K562 (cell line): Measurements from ENCODE around the gene RAB21. TPM values are rescaled to one million over a fixed set of nuclear protein-coding genes. Genes with fewer than 3 reads are reported as not detected.

Source experiments
- E2F3 ChIP-seq: fragments of 250-450 bp; sonication (Bioruptor Pico); IDR thresholded peaks from 2 replicates; pipeline ENCODE4 v1.4.0; 2020; ENCODE audit warnings: mild to moderate bottlenecking
- EZH2 ChIP-seq: IDR thresholded peaks from 2 replicates; pipeline ENCODE4 v1.6.1; 2012; ENCODE audit warnings: low read depth, mild to moderate bottlenecking, inconsistent platforms, low read length, borderline replicate concordance
- GATAD2A ChIP-seq: fragments of 450-650 bp; IDR thresholded peaks from 2 replicates; pipeline ENCODE4 v1.6.1; 2017
- HDAC3 ChIP-seq: fragments of 450-650 bp; IDR thresholded peaks from 2 replicates; pipeline ENCODE4 v1.6.1; 2018; ENCODE audit warnings: borderline replicate concordance, mild to moderate bottlenecking, moderate library complexity; ENCODE audit not compliant: partially characterized antibody
- HDGF ChIP-seq: fragments of 450-650 bp; IDR thresholded peaks from 2 replicates; pipeline ENCODE4 v1.6.1; 2016
- MCM3 ChIP-seq: fragments of 450-650 bp; IDR thresholded peaks from 2 replicates; pipeline ENCODE4 v1.6.1; 2016
- SMARCC2 ChIP-seq: fragments of 450-650 bp; IDR thresholded peaks from 2 replicates; pipeline ENCODE4 v1.6.1; 2017; ENCODE audit warnings: antibody characterized with exemption, moderate library complexity, mild to moderate bottlenecking, low read depth
- TEAD4 ChIP-seq, 2 experiments: sonication (generic) in 1 of 2; formaldehyde crosslinking in 1 of 2; IDR thresholded peaks; 2 replicates each; pipeline versions ENCODE4 v1.6.1 to v1.8.0; 2012 to 2022; ENCODE audit warnings: borderline replicate concordance in 1 of 2, inconsistent platforms in 1 of 2, low read length in 1 of 2, mild to moderate bottlenecking in 1 of 2, missing genetic modification reagents in 1 of 2
- XRCC5 ChIP-seq: fragments of 200-400 bp; formaldehyde crosslinking; IDR thresholded peaks from 2 replicates; pipeline ENCODE4 v1.6.1; 2017; ENCODE audit warnings: low read depth, mild to moderate bottlenecking, low read length
- ZBTB17 ChIP-seq: fragments of 450-650 bp; formaldehyde crosslinking; IDR thresholded peaks from 2 replicates; pipeline ENCODE4 v1.4.0; 2020; ENCODE audit warnings: mild to moderate bottlenecking
- ZNF384 ChIP-seq: IDR thresholded peaks from 2 replicates; pipeline ENCODE4 v1.6.1; 2012; ENCODE audit warnings: low read depth, low read length, improper control_type of control experiment
- ZNF717 ChIP-seq: fragments of 250-450 bp; sonication (Bioruptor Pico); IDR thresholded peaks from 2 replicates; pipeline ENCODE4 v1.5.0; 2021
- polyA plus RNA-seq, 8 experiments: library from polyadenylated mRNA; depleted of rRNA in 4 of 8; stranded (reverse) in 5 of 8; unstranded in 3 of 8; fragments of >200 nt; fragmentation: Nextera tagmentation in 2 of 8; fragmentation: Illumina TruSeq in 1 of 8; extraction: Ambion mirVana in 2 of 8; extraction: Trizol in 1 of 8; gene quantifications; 2 replicates each; pipeline versions ENCODE4 v1.2.1 to v1.2.3, GENCODE V29; 2011 to 2014; ENCODE audit warnings: inconsistent platforms in 1 of 8, missing spikeins in 1 of 8
- total RNA-seq, 7 experiments: library from RNA; depleted of rRNA in 6 of 7; stranded (reverse); fragments of >200 nt in 6 of 7; fragmentation: Illumina TruSeq in 2 of 7; extraction: Trizol in 2 of 7; gene quantifications; 2 replicates each; pipeline versions ENCODE4 v1.2.1 to v1.2.3, GENCODE V29; 2011 to 2021; ENCODE audit warnings: low replicate concordance in 1 of 7
- TF ChIP-seq, protein P1 (sequence below), 2 experiments: fragments of 450-650 bp; formaldehyde crosslinking in 1 of 2; IDR thresholded peaks; 2 replicates each; pipeline versions ENCODE4 v1.4.0 to v1.6.1; 2014 to 2020; ENCODE audit warnings: mild to moderate bottlenecking in 2 of 2, borderline replicate concordance in 1 of 2, low read depth in 1 of 2
- TF ChIP-seq, protein P2 (sequence below): fragments of 450-650 bp; formaldehyde crosslinking; IDR thresholded peaks from 2 replicates; pipeline ENCODE4 v1.4.0; 2022; ENCODE audit warnings: mild to moderate bottlenecking, moderate library complexity

RAB21 gene
- total and polyA plus RNA-seq, 9 of the 15 experiments (the other 6 are each of a cell fraction or from before 2014, with no cell fraction given) = 5.3 to 45.6 (median 19.6) TPM

DNA sequence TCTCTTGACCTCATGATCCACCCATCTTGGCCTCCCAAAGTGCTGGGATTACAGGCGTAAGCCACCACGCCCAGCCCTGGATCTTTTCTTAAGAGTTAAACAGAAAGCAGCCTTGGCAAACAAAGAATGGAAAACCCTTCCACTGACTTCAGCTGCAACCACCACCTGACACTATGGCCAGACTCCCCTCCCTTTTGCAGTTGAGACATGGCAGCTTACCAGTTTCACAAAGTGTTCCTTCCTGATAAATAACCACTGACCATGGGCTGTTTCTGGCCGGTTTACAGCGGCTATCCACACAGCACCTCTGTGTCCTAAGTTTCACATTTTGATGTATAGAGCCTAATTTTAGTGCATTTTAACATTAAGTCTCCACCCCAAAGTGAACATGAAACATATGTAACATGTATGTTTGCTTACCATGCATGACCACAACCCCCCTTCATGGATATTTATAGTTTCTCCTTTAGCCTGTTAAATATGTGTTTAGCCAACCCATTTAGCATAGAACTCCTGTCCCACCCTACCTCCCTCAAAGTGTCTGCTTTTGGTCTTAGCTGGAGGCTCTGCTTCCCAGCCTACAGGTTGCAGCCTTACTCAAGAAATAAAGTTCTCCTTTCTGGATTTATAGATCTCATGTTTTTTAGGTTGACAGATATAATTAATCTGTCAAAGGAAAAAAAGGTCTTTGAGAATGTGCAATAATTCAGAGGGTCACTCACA, 32.7 kb upstream of the RAB21 start (continued):
- TF ChIP-seq XRCC5 (no peak), ZNF717 (CRISPR knock-in tag) (no peak), SMARCC2 (no peak), EZH2 (no peak), E2F3 (no peak), TEAD4 (IDR thresholded peaks at IDR 0.05; ENCODE audit: low read length) (peak; percentile 63), TEAD4 (CRISPR knock-in tag; IDR thresholded peaks at IDR 0.05; ENCODE audit: borderline replicate concordance) (no peak), GATAD2A (no peak), MCM3 (no peak), HDAC3 (no peak), ZBTB17 (CRISPR knock-in tag) (no peak), ZNF384 (no peak), HDGF (no peak)
- TF ChIP-seq, protein P1, sequence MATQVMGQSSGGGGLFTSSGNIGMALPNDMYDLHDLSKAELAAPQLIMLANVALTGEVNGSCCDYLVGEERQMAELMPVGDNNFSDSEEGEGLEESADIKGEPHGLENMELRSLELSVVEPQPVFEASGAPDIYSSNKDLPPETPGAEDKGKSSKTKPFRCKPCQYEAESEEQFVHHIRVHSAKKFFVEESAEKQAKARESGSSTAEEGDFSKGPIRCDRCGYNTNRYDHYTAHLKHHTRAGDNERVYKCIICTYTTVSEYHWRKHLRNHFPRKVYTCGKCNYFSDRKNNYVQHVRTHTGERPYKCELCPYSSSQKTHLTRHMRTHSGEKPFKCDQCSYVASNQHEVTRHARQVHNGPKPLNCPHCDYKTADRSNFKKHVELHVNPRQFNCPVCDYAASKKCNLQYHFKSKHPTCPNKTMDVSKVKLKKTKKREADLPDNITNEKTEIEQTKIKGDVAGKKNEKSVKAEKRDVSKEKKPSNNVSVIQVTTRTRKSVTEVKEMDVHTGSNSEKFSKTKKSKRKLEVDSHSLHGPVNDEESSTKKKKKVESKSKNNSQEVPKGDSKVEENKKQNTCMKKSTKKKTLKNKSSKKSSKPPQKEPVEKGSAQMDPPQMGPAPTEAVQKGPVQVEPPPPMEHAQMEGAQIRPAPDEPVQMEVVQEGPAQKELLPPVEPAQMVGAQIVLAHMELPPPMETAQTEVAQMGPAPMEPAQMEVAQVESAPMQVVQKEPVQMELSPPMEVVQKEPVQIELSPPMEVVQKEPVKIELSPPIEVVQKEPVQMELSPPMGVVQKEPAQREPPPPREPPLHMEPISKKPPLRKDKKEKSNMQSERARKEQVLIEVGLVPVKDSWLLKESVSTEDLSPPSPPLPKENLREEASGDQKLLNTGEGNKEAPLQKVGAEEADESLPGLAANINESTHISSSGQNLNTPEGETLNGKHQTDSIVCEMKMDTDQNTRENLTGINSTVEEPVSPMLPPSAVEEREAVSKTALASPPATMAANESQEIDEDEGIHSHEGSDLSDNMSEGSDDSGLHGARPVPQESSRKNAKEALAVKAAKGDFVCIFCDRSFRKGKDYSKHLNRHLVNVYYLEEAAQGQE (IDR thresholded peaks at IDR 0.05; ENCODE audit: borderline replicate concordance) = peak; percentile 64
- TF ChIP-seq, protein P1 (CRISPR knock-in tag; IDR thresholded peaks at IDR 0.05; ENCODE audit: low read depth) = no peak
- TF ChIP-seq, protein P2, sequence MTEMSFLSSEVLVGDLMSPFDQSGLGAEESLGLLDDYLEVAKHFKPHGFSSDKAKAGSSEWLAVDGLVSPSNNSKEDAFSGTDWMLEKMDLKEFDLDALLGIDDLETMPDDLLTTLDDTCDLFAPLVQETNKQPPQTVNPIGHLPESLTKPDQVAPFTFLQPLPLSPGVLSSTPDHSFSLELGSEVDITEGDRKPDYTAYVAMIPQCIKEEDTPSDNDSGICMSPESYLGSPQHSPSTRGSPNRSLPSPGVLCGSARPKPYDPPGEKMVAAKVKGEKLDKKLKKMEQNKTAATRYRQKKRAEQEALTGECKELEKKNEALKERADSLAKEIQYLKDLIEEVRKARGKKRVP = no peak
